Panc1 (cell line): ENCODE data around the gene FOXM1. TPM values are rescaled to one million over a fixed set of nuclear protein-coding genes. Genes with fewer than 3 reads are reported as not detected.
"Not testable (repeated sequence)": the region's sequence is repeated elsewhere in the genome, so short reads cannot be mapped to it uniquely, and the experiment has no call there.

Experiments used
- ATAC-seq: fragments of 200-7000 bp; cut with Tn5 transposase; 2 replicates; pipeline ENCODE4 v1.9.1; 2020; ENCODE audit warnings: mild to moderate bottlenecking, moderate library complexity
- BruUV-seq: library from RNA; stranded (reverse); fragments of 400-500 nt; replicated peaks from 2 replicates; lab custom pipeline; 2021; lab: Mats Ljungman, UMichigan
- CTCF ChIA-PET: fragments of 300-600 bp; sonication (Branson Sonifier 250); formaldehyde crosslinking; loops from one replicate; lab custom pipeline; 2022; ENCODE audit warnings: antibody characterized with exemption; lab: Charles Lee
- POLR2A ChIA-PET: fragments of 300-600 bp; sonication (Branson Sonifier 250); formaldehyde crosslinking; loops from one replicate; lab custom pipeline; 2022; ENCODE audit warnings: antibody characterized with exemption; lab: Charles Lee
- DNase-seq: peaks from one replicate; pipeline ENCODE4 v3.0.0-alpha.2; 2010; ENCODE audit warnings: low read depth, low spot score
- H3K27ac ChIP-seq: 2 replicates; pipeline ENCODE4 v1.5.1; 2011; ENCODE audit warnings: mild to moderate bottlenecking, low read length, inconsistent platforms
- H3K27me3 ChIP-seq: fragments of 200-500 bp; sonication (Bioruptor generic); 2 replicates; pipeline ENCODE4 v1.6.0; 2014; ENCODE audit warnings: low read length, inconsistent platforms; ENCODE audit not compliant: control insufficient read depth, insufficient read depth
- H3K36me3 ChIP-seq: fragments of 200-500 bp; sonication (Bioruptor generic); 2 replicates; pipeline ENCODE4 v1.5.1; 2014; ENCODE audit warnings: inconsistent platforms, mild to moderate bottlenecking, low read length, moderate library complexity; ENCODE audit not compliant: control insufficient read depth, insufficient read depth
- H3K4me1 ChIP-seq: 2 replicates; pipeline ENCODE4 v1.5.1; 2011; ENCODE audit warnings: inconsistent platforms, mild to moderate bottlenecking, low read length, moderate library complexity; ENCODE audit not compliant: control insufficient read depth, insufficient read depth
- H3K4me3 ChIP-seq, 2 experiments: 2 replicates each; pipeline ENCODE4 v1.5.1; 2011 to 2012; ENCODE audit warnings: low read depth in 2 of 2, low read length in 2 of 2, mild to moderate bottlenecking in 2 of 2, inconsistent platforms in 1 of 2, moderate library complexity in 1 of 2
- H3K9me3 ChIP-seq: fragments of 200-500 bp; sonication (Bioruptor generic); 2 replicates; pipeline ENCODE4 v1.5.1; 2014; ENCODE audit warnings: low read depth, mild to moderate bottlenecking, inconsistent platforms, low read length, moderate library complexity; ENCODE audit not compliant: control insufficient read depth, insufficient read depth
- POLR2AphosphoS5 ChIP-seq: IDR thresholded peaks from 2 replicates; pipeline ENCODE4 v1.6.1; 2012; ENCODE audit warnings: mild to moderate bottlenecking, low read depth, low read length, moderate library complexity
- SIN3A ChIP-seq: IDR thresholded peaks from 2 replicates; pipeline ENCODE4 v1.6.1; 2012; ENCODE audit warnings: low read depth, mild to moderate bottlenecking, low read length, moderate library complexity, borderline replicate concordance; ENCODE audit not compliant: insufficient read depth
- TCF7L2 ChIP-seq: IDR thresholded peaks from 2 replicates; pipeline ENCODE4 v1.6.1; 2011; ENCODE audit warnings: mild to moderate bottlenecking, low read depth, low read length, inconsistent platforms
- in situ Hi-C: cut with HindIII; loops from 2 replicates; pipeline ENCODE4 v1.10.0; 2016; ENCODE audit warnings: low sequenced_read_pairs, low pct_unique_long_range_greater_than_20kb
- intact Hi-C: fragments of 100-400 bp; cut with micrococcal nuclease; formaldehyde crosslinking; loops from one replicate; pipeline ENCODE4 v1.10.0; 2022; ENCODE audit not compliant: unreplicated experiment
- total RNA-seq: library from RNA; stranded (reverse); gene quantifications from one replicate; pipeline ENCODE4 v1.2.1, GENCODE V29; 2021; ENCODE audit not compliant: unreplicated experiment
- TF ChIP-seq, protein P1 (sequence below): fragments of 450-650 bp; IDR thresholded peaks from 2 replicates; pipeline ENCODE4 v1.5.1; 2017; ENCODE audit warnings: mild to moderate bottlenecking
- TF ChIP-seq, protein P2 (sequence below), 2 experiments: IDR thresholded peaks; 2 replicates each; pipeline ENCODE4 v1.6.1; 2011 to 2012; ENCODE audit warnings: low read depth in 2 of 2, control low read depth in 1 of 2, low read length in 1 of 2, mild to moderate bottlenecking in 1 of 2, moderate library complexity in 1 of 2; ENCODE audit not compliant: insufficient read depth in 1 of 2

The FOXM1 gene
- total RNA-seq, 1 experiment from 2014 or later = 71.2 TPM

DNA sequence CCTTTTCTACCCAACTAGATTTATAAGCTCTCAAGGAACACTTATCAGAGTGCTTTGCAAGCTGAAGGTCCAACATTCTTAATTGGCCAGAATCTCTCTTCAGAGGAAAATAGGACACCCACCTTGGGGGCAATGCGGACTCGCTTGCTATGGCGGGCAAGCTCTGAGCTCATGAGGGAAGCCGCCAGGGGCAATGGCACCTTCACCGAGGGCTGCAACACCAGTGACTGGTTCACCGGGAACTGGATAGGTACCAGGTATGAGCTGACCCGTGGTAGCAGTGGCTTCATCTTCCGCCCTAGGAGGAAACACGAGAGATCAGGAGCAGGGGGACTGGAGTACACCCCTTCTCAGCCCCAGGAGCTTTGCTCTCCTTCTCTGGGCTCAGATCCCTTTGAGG, 12.8 kb downstream of the FOXM1 start:
- BruUV-seq = no TSS peak
- DNase-seq = no peak
- Histone ChIP-seq H3K36me3 (peaks cover 3% of the 10 kb centered on the region), H3K27ac (no peak overlapping the region), H3K27me3 (no peaks in the 10 kb centered on the region), H3K9me3 (no peaks in the 10 kb centered on the region), H3K4me3 (no peak overlapping the region), H3K4me1 (no peaks in the 10 kb centered on the region)
- TF ChIP-seq, protein P1, sequence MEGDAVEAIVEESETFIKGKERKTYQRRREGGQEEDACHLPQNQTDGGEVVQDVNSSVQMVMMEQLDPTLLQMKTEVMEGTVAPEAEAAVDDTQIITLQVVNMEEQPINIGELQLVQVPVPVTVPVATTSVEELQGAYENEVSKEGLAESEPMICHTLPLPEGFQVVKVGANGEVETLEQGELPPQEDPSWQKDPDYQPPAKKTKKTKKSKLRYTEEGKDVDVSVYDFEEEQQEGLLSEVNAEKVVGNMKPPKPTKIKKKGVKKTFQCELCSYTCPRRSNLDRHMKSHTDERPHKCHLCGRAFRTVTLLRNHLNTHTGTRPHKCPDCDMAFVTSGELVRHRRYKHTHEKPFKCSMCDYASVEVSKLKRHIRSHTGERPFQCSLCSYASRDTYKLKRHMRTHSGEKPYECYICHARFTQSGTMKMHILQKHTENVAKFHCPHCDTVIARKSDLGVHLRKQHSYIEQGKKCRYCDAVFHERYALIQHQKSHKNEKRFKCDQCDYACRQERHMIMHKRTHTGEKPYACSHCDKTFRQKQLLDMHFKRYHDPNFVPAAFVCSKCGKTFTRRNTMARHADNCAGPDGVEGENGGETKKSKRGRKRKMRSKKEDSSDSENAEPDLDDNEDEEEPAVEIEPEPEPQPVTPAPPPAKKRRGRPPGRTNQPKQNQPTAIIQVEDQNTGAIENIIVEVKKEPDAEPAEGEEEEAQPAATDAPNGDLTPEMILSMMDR = no peak
- no peak for TF ChIP-seq TCF7L2
- TF ChIP-seq SIN3A = no peak
- TF ChIP-seq POLR2AphosphoS5 = no peak
- TF ChIP-seq, protein P2, sequence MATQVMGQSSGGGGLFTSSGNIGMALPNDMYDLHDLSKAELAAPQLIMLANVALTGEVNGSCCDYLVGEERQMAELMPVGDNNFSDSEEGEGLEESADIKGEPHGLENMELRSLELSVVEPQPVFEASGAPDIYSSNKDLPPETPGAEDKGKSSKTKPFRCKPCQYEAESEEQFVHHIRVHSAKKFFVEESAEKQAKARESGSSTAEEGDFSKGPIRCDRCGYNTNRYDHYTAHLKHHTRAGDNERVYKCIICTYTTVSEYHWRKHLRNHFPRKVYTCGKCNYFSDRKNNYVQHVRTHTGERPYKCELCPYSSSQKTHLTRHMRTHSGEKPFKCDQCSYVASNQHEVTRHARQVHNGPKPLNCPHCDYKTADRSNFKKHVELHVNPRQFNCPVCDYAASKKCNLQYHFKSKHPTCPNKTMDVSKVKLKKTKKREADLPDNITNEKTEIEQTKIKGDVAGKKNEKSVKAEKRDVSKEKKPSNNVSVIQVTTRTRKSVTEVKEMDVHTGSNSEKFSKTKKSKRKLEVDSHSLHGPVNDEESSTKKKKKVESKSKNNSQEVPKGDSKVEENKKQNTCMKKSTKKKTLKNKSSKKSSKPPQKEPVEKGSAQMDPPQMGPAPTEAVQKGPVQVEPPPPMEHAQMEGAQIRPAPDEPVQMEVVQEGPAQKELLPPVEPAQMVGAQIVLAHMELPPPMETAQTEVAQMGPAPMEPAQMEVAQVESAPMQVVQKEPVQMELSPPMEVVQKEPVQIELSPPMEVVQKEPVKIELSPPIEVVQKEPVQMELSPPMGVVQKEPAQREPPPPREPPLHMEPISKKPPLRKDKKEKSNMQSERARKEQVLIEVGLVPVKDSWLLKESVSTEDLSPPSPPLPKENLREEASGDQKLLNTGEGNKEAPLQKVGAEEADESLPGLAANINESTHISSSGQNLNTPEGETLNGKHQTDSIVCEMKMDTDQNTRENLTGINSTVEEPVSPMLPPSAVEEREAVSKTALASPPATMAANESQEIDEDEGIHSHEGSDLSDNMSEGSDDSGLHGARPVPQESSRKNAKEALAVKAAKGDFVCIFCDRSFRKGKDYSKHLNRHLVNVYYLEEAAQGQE (IDR thresholded peaks at IDR 0.05; ENCODE audit: insufficient read depth in 1 of 2, low read depth in 2 of 2, low read length in 1 of 2) = no peak
- intact Hi-C loops (no loop called here), in situ Hi-C loops (no loop called here)
- ChIA-PET CTCF (interaction anchor here (0.9 kb wide), 1 partner anchor 9 kb away, joined by 3 read pairs; no protein-coding TSS in a partner anchor), POLR2A (no interaction called here)
- ATAC-seq = no peak

DNA sequence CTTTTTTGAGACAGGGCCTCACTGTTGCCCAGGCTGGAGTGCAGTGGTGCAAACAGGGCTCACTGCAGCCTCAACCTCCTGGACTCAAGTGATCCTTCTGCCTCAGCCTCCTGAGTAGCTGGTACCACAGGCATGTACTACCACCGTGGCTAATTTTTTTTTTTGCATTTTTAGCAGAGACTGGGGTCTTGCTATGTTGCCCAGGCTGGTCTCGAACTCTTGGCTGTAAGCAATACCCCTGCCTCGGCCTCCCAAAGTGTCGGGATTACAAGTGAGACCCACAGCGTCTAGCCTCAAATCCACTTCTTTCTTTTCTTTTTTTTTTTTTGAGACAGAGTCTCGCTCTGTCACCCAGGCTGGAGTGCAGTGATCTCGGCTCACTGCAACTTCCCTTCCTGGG, 13.6 kb downstream of the FOXM1 start:
- in situ Hi-C loops, H3K4me3 ChIP-seq, ATAC-seq, CTCF ChIA-PET, BruUV-seq, POLR2A ChIA-PET, H3K27ac ChIP-seq, H3K27me3 ChIP-seq, H3K36me3 ChIP-seq, H3K4me1 ChIP-seq, H3K9me3 ChIP-seq, intact Hi-C loops, DNase-seq: not testable (repeated sequence)

DNA sequence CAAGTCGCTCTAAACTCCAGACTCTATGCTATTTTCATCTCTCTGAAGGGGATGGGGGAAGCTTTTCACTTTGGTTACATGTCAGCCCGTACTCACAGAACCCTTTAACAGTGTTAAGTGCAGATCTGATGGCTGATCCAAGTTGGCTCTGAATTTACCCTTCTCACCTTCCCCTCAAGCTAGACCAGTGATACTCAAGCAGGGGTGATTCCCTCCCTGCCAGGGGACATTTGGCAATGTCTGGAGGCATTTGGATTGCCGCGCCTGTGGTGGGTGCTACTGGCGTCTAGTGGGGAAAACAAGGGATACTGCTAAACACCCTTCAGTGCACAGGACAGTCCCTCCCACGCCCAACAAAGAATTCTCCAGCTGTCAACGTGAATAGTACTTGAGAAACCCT, 14.1 kb downstream of the FOXM1 start:
- TF ChIP-seq, protein P1 = no peak
- H3K36me3 ChIP-seq = no peaks in the 10 kb centered on the region; the same call in none of the 2 replicates

More for the DNA sequence above, 14.1 kb downstream of the FOXM1 start:
- intact Hi-C loops (no loop called here), in situ Hi-C loops (no loop called here)
- Histone ChIP-seq H3K9me3 (no peaks in the 10 kb centered on the region), H3K27ac (no peak overlapping the region), H3K27me3 (no peaks in the 10 kb centered on the region), H3K4me3 (no peak overlapping the region), H3K4me1 (no peaks in the 10 kb centered on the region)
- CTCF ChIA-PET = no interaction called here
- no peak for ATAC-seq
- POLR2A ChIA-PET = no interaction called here
- BruUV-seq = no TSS peak
- DNase-seq = no peak
